Neuronal stem cell (in vitro differentiated cells): Measurements from ENCODE around the gene C19orf81.

Source experiments
- DNase-seq: peaks from one replicate; pipeline ENCODE4 v3.0.0-alpha.2; 2013; ENCODE audit warnings: low spot score
- H2AFZ ChIP-seq: one replicate; pipeline ENCODE4 v1.6.1; 2013; ENCODE audit warnings: mild to moderate bottlenecking, low read length, inconsistent platforms
- H2AK5ac ChIP-seq: 2 replicates; pipeline ENCODE4 v1.6.1; 2013; ENCODE audit warnings: low read depth, mild to moderate bottlenecking, inconsistent platforms, low read length, moderate library complexity, mixed read lengths
- H2BK120ac ChIP-seq: 2 replicates; pipeline ENCODE4 v1.6.1; 2013; ENCODE audit warnings: low read depth, mild to moderate bottlenecking, inconsistent platforms, low read length, moderate library complexity, mixed read lengths
- H2BK12ac ChIP-seq: one replicate; pipeline ENCODE4 v1.6.1; 2013; ENCODE audit warnings: low read length, inconsistent platforms
- H2BK15ac ChIP-seq: 2 replicates; pipeline ENCODE4 v1.6.1; 2013; ENCODE audit warnings: mild to moderate bottlenecking, low read length, inconsistent platforms, mixed read lengths
- H2BK5ac ChIP-seq: one replicate; pipeline ENCODE4 v1.6.1; 2013; ENCODE audit warnings: inconsistent platforms, mild to moderate bottlenecking, low read length, moderate library complexity
- H3K14ac ChIP-seq: one replicate; pipeline ENCODE4 v1.6.1; 2013; ENCODE audit warnings: low read length, inconsistent platforms
- H3K18ac ChIP-seq: 2 replicates; pipeline ENCODE4 v1.6.1; 2013; ENCODE audit warnings: low read length, inconsistent platforms
- H3K23ac ChIP-seq: 2 replicates; pipeline ENCODE4 v1.6.1; 2013; ENCODE audit warnings: low read depth, mild to moderate bottlenecking, mixed read lengths, low read length, inconsistent platforms; ENCODE audit not compliant: poor library complexity
- H3K27ac ChIP-seq: replicated peaks from 3 replicates; pipeline ENCODE4 v1.5.1; 2013; ENCODE audit warnings: low read length, inconsistent platforms
- H3K27me3 ChIP-seq, 3 experiments: 2 replicates each; pipeline ENCODE4 v1.6.1; 2013; ENCODE audit warnings: low read length in 3 of 3, mild to moderate bottlenecking in 2 of 3, inconsistent platforms in 1 of 3, low read depth in 1 of 3, mixed read lengths in 1 of 3, moderate library complexity in 1 of 3; ENCODE audit not compliant: control insufficient read depth in 3 of 3, insufficient read depth in 3 of 3
- H3K36me3 ChIP-seq, 2 donors: replicated peaks in 1 of 2; 2 replicates each; pipeline ENCODE4 v1.6.1; 2013; ENCODE audit warnings: low read length in 2 of 2; ENCODE audit not compliant: control insufficient read depth in 2 of 2, insufficient read depth in 2 of 2
- H3K4ac ChIP-seq: 2 replicates; pipeline ENCODE4 v1.6.1; 2013; ENCODE audit warnings: inconsistent platforms, mild to moderate bottlenecking, low read length, moderate library complexity
- H3K4me1 ChIP-seq, 2 donors: 1 replicate in 1 of 2; 2 replicates in 1 of 2; pipeline ENCODE4 v1.6.1; 2013; ENCODE audit warnings: low read length in 2 of 2, low read depth in 1 of 2; ENCODE audit not compliant: control insufficient read depth in 2 of 2, insufficient read depth in 1 of 2
- H3K4me2 ChIP-seq: one replicate; pipeline ENCODE4 v1.6.1; 2013; ENCODE audit warnings: mild to moderate bottlenecking, low read length, inconsistent platforms; ENCODE audit not compliant: insufficient read depth, poor library complexity, severe bottlenecking
- H3K4me3 ChIP-seq, 2 donors: 2 replicates each; pipeline ENCODE4 v1.5.1; 2013; ENCODE audit warnings: low read length in 2 of 2, mild to moderate bottlenecking in 2 of 2, inconsistent platforms in 1 of 2, moderate library complexity in 1 of 2
- H3K79me1 ChIP-seq: one replicate; pipeline ENCODE4 v1.6.1; 2013; ENCODE audit warnings: low read depth, mild to moderate bottlenecking, inconsistent platforms, low read length, moderate library complexity
- H3K9ac ChIP-seq: one replicate; pipeline ENCODE4 v1.6.1; 2013; ENCODE audit warnings: mild to moderate bottlenecking, low read depth, low read length, inconsistent platforms; ENCODE audit not compliant: poor library complexity
- H3K9me3 ChIP-seq, 2 donors: replicated peaks in 1 of 2; 2 replicates each; pipeline versions ENCODE3 to v1.6.1; 2013; ENCODE audit warnings: low read length in 2 of 2, mild to moderate bottlenecking in 2 of 2, inconsistent platforms in 1 of 2, low read depth in 1 of 2, mixed read lengths in 1 of 2, moderate library complexity in 1 of 2; ENCODE audit not compliant: control insufficient read depth in 2 of 2, insufficient read depth in 1 of 2
- H4K8ac ChIP-seq: one replicate; pipeline ENCODE4 v1.6.1; 2013; ENCODE audit warnings: low read depth, mild to moderate bottlenecking, inconsistent platforms, low read length, moderate library complexity
- H4K91ac ChIP-seq: one replicate; pipeline ENCODE4 v1.6.1; 2013; ENCODE audit warnings: low read length, low read depth, mild to moderate bottlenecking, inconsistent platforms; ENCODE audit not compliant: poor library complexity
- WGBS, 2 donors: extraction: QIAGEN DNeasy Blood & Tissue Kit; methylation state at CpG; one replicate each; pipeline ENCODE4 v1.1.7; 2013; ENCODE audit warnings: missing lambda C conversion rate in 2 of 2, mixed read lengths in 1 of 2; ENCODE audit not compliant: insufficient read length in 2 of 2, insufficient replicate concordance in 1 of 2; ENCODE audit errors: extremely low coverage in 2 of 2; 5-methylcytosine and 5-hydroxymethylcytosine counted together

The C19orf81 gene

GRCh38 chr19:50659318-50660087 lies 10.3 kb downstream of the C19orf81 start:
- no peak overlapping the region for H4K91ac ChIP-seq
- H2BK5ac ChIP-seq, result no peak overlapping the region
- no peak overlapping the region for H2BK12ac ChIP-seq
- H3K4me3 ChIP-seq, result peak overlapping the region; percentile 56 to 82
- peak overlapping the region; percentile 51 for H3K4me2 ChIP-seq
- no peak overlapping the region for H3K23ac ChIP-seq
- H2AFZ ChIP-seq, result peak overlapping the region; percentile 43
- no peak overlapping the region for H2BK15ac ChIP-seq
- H4K8ac ChIP-seq, result no peak overlapping the region
- H3K18ac ChIP-seq, result peak overlapping the region; percentile 22
- no peak overlapping the region for H2AK5ac ChIP-seq
- H3K79me1 ChIP-seq, result no peaks in the 10 kb centered on the region
- no peak overlapping the region for H3K14ac ChIP-seq
- H3K9me3 ChIP-seq, result peaks cover 0 to 4% of the 10 kb centered on the region in 2 donors
- no peak overlapping the region for H3K9ac ChIP-seq
- WGBS, 2 donors, result no CpG with 5 or more reads among the region's 37 CpGs
- H3K4ac ChIP-seq, result no peak overlapping the region
- no peak overlapping the region for H2BK120ac ChIP-seq
- no peak for DNase-seq
- H3K4me1 ChIP-seq, result peaks cover 19 to 24% of the 10 kb centered on the region in 2 donors
- no peaks in the 10 kb centered on the region for H3K36me3 ChIP-seq
- no peaks in the 10 kb centered on the region for H3K27me3 ChIP-seq
- peak overlapping the region; percentile 90 for H3K27ac ChIP-seq

GRCh38 chr19:50660088-50660366 lies 10.8 kb downstream of the C19orf81 start:
- Histone ChIP-seq H3K4ac (no peak overlapping the region), H2BK15ac (no peak overlapping the region), H3K23ac (no peak overlapping the region), H3K79me1 (no peaks in the 10 kb centered on the region), H3K27me3 (no peaks in the 10 kb centered on the region), H2BK5ac (no peak overlapping the region), H4K8ac (no peak overlapping the region), H3K14ac (no peak overlapping the region), H2AFZ (no peak overlapping the region), H3K36me3 (no peaks in the 10 kb centered on the region), H3K27ac (peak overlapping the region; percentile 6), H3K9ac (no peak overlapping the region), H3K9me3 (peaks cover 0 to 2% of the 10 kb centered on the region in 2 donors), H3K4me1 (peaks cover 19 to 24% of the 10 kb centered on the region in 2 donors), H2BK12ac (no peak overlapping the region), H3K4me2 (peak overlapping the region; percentile 51), H2BK120ac (no peak overlapping the region), H2AK5ac (no peak overlapping the region), H3K4me3 (peak overlapping the region in 1 of 2 donors; percentile 56), H3K18ac (peak overlapping the region; percentile 20), H4K91ac (no peak overlapping the region)
- no CpG with 5 or more reads among the region's 6 CpGs for WGBS, 2 donors
- no peak for DNase-seq

- H3K4me1 ChIP-seq, result peaks cover 21 to 24% of the 10 kb centered on the region in 2 donors
- no peak overlapping the region for H3K9ac ChIP-seq
- H4K8ac ChIP-seq, result no peak overlapping the region
- no peak overlapping the region for H4K91ac ChIP-seq
- H3K27ac ChIP-seq, result no peak overlapping the region
- H3K27me3 ChIP-seq, result peaks cover 0 to 2% (median 0%) of the 10 kb centered on the region in 3 experiments
- no peak overlapping the region for H2BK120ac ChIP-seq
- H3K4me3 ChIP-seq, result no peak overlapping the region
- no peak overlapping the region for H2BK15ac ChIP-seq
- no peak overlapping the region for H3K23ac ChIP-seq
- no peak for DNase-seq
- H2AFZ ChIP-seq, result no peak overlapping the region
- no peaks in the 10 kb centered on the region for H3K36me3 ChIP-seq
- no CpG with 5 or more reads among the region's 10 CpGs for WGBS, 2 donors
- peak overlapping the region; percentile 4 for H2AK5ac ChIP-seq
- no peak overlapping the region for H2BK5ac ChIP-seq
- no peak overlapping the region for H3K4me2 ChIP-seq
- no peak overlapping the region for H3K14ac ChIP-seq
- H3K9me3 ChIP-seq, result peaks cover 0 to 2% of the 10 kb centered on the region in 2 donors
- H3K79me1 ChIP-seq, result no peaks in the 10 kb centered on the region
- no peak overlapping the region for H3K4ac ChIP-seq
- no peak overlapping the region for H2BK12ac ChIP-seq
- peak overlapping the region; percentile 41 for H3K18ac ChIP-seq
Observed at GRCh38 chr19:50661023-50661422, 11.8 kb downstream of the C19orf81 start.

GRCh38 chr19:50661766-50662650 lies 12.8 kb downstream of the C19orf81 start:
- no peak overlapping the region for H2BK5ac ChIP-seq
- H3K4me1 ChIP-seq, result peaks cover 24 to 25% of the 10 kb centered on the region in 2 donors
- H3K14ac ChIP-seq, result peak overlapping the region; percentile 17
- peaks cover 1% of the 10 kb centered on the region for H3K79me1 ChIP-seq
- no CpG with 5 or more reads among the region's 49 CpGs for WGBS, 2 donors
- H3K4me3 ChIP-seq, result no peak overlapping the region
- peak overlapping the region; percentile 91 for H3K18ac ChIP-seq
- no peak overlapping the region for H3K4ac ChIP-seq
- peak overlapping the region; percentile 76 for H4K8ac ChIP-seq
- H3K9me3 ChIP-seq, result peaks cover 0 to 2% of the 10 kb centered on the region in 2 donors
- no peaks in the 10 kb centered on the region for H3K36me3 ChIP-seq
- H2AFZ ChIP-seq, result no peak overlapping the region
- peak overlapping the region; percentile 59 for H3K23ac ChIP-seq
- H4K91ac ChIP-seq, result no peak overlapping the region
- H2BK120ac ChIP-seq, result no peak overlapping the region
- H2BK12ac ChIP-seq, result peak overlapping the region; percentile 27
- H3K4me2 ChIP-seq, result no peak overlapping the region
- H3K27ac ChIP-seq, result peak overlapping the region; percentile 35
- peak overlapping the region; percentile 60 for H2BK15ac ChIP-seq
- H3K27me3 ChIP-seq, result peaks cover 0 to 12% (median 3%) of the 10 kb centered on the region in 3 experiments
- H2AK5ac ChIP-seq, result peak overlapping the region; percentile 33
- no peak overlapping the region for H3K9ac ChIP-seq
- DNase-seq, result no peak
